K562 (cell line): ENCODE results near the gene PSMG3. TPM values are rescaled to one million over a fixed set of nuclear protein-coding genes. Genes with fewer than 3 reads are reported as not detected.
A peak's percentile ranks its signal among the peaks of the same experiment; 100 is the strongest.

Experiments used
- ATF3 ChIP-seq, 2 experiments: fragments of 450-650 bp in 1 of 2; sonication (generic) in 1 of 2; formaldehyde crosslinking in 1 of 2; IDR thresholded peaks in 1 of 2; conservative IDR thresholded peaks in 1 of 2; 2 replicates each; pipeline versions ENCODE4 v1.6.1 to v1.8.1; 2016 to 2023; ENCODE audit warnings: mild to moderate bottlenecking in 2 of 2, moderate library complexity in 2 of 2, inconsistent platforms in 1 of 2, missing genetic modification reagents in 1 of 2
- CTBP1 ChIP-seq: fragments of 450-650 bp; IDR thresholded peaks from 2 replicates; pipeline ENCODE4 v1.6.1; 2016; ENCODE audit warnings: borderline replicate concordance
- EGR1 ChIP-seq: fragments of 450-650 bp; conservative IDR thresholded peaks from 2 replicates; pipeline ENCODE4 v1.6.1; 2017; ENCODE audit warnings: mild to moderate bottlenecking
- MAFG ChIP-seq: fragments of 450-650 bp; conservative IDR thresholded peaks from 2 replicates; pipeline ENCODE4 v1.6.1; 2016; ENCODE audit warnings: missing genetic modification characterization, missing compliant biosample characterization
- PHF20 ChIP-seq: fragments of 450-650 bp; IDR thresholded peaks from 2 replicates; pipeline ENCODE4 v1.6.1; 2018; ENCODE audit not compliant: partially characterized antibody
- ZKSCAN3 ChIP-seq: fragments of 250-450 bp; sonication (Bioruptor Pico); IDR thresholded peaks from 2 replicates; pipeline ENCODE4 v1.4.0; 2020
- polyA plus RNA-seq, 8 experiments: library from polyadenylated mRNA; depleted of rRNA in 4 of 8; stranded (reverse) in 5 of 8; unstranded in 3 of 8; fragments of >200 nt; fragmentation: Nextera tagmentation in 2 of 8; fragmentation: Illumina TruSeq in 1 of 8; extraction: Ambion mirVana in 2 of 8; extraction: Trizol in 1 of 8; gene quantifications; 2 replicates each; pipeline versions ENCODE4 v1.2.1 to v1.2.3, GENCODE V29; 2011 to 2014; ENCODE audit warnings: inconsistent platforms in 1 of 8, missing spikeins in 1 of 8
- total RNA-seq, 7 experiments: library from RNA; depleted of rRNA in 6 of 7; stranded (reverse); fragments of >200 nt in 6 of 7; fragmentation: Illumina TruSeq in 2 of 7; extraction: Trizol in 2 of 7; gene quantifications; 2 replicates each; pipeline versions ENCODE4 v1.2.1 to v1.2.3, GENCODE V29; 2011 to 2021; ENCODE audit warnings: low replicate concordance in 1 of 7
- TF ChIP-seq, protein P1 (sequence below), 3 experiments: fragments of 200-800 bp in 1 of 3; sonication (Bioruptor generic) in 1 of 3; sonication (generic) in 1 of 3; formaldehyde crosslinking in 1 of 3; IDR thresholded peaks; 2 replicates each; pipeline versions ENCODE4 v1.6.1 to v1.8.0; 2016 to 2022; ENCODE audit warnings: mild to moderate bottlenecking in 2 of 3, missing compliant biosample characterization in 2 of 3, missing genetic modification characterization in 2 of 3, missing genetic modification reagents in 1 of 3
- TF ChIP-seq, protein P2 (sequence below), 3 experiments: IDR thresholded peaks in 2 of 3; conservative IDR thresholded peaks in 1 of 3; 2 replicates each; pipeline ENCODE4 v1.5.1; 2011 to 2012; ENCODE audit warnings: low read length in 3 of 3, mild to moderate bottlenecking in 3 of 3, control low read depth in 2 of 3, improper control_type of control experiment in 1 of 3, inconsistent platforms in 1 of 3, low read depth in 1 of 3, mixed read lengths in 1 of 3, moderate library complexity in 1 of 3; ENCODE audit not compliant: insufficient read depth in 2 of 3
- TF ChIP-seq, protein P3 (sequence below): fragments of 450-650 bp; IDR thresholded peaks from 2 replicates; pipeline ENCODE4 v1.6.1; 2016

The PSMG3 gene
- total and polyA plus RNA-seq, 9 of the 15 experiments (the other 6 are each of a cell fraction or from before 2014, with no cell fraction given) = 34.8 to 122 (median 80.1) TPM

GRCh38 chr7:1555046-1555812 lies 14.6 kb downstream of the PSMG3 start (continued):
- TF ChIP-seq EGR1 = peak; percentile 67; the same call in 1 of the 2 replicates
- peak; percentile 17 for TF ChIP-seq PHF20
- TF ChIP-seq, protein P1, sequence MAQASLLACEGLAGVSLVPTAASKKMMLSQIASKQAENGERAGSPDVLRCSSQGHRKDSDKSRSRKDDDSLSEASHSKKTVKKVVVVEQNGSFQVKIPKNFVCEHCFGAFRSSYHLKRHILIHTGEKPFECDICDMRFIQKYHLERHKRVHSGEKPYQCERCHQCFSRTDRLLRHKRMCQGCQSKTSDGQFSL (CRISPR knock-in tag; IDR thresholded peaks at IDR 0.05) = peak; percentile 82
- TF ChIP-seq, protein P1 (tag; IDR thresholded peaks at IDR 0.05) = no peak
- TF ChIP-seq ATF3 (IDR thresholded peaks at IDR 0.05) = peak; percentile 37; the same call in 1 of the 2 replicates
- TF ChIP-seq ATF3 (CRISPR knock-in tag; conservative IDR thresholded peaks at IDR 0.05) = no peak
- TF ChIP-seq, protein P2, sequence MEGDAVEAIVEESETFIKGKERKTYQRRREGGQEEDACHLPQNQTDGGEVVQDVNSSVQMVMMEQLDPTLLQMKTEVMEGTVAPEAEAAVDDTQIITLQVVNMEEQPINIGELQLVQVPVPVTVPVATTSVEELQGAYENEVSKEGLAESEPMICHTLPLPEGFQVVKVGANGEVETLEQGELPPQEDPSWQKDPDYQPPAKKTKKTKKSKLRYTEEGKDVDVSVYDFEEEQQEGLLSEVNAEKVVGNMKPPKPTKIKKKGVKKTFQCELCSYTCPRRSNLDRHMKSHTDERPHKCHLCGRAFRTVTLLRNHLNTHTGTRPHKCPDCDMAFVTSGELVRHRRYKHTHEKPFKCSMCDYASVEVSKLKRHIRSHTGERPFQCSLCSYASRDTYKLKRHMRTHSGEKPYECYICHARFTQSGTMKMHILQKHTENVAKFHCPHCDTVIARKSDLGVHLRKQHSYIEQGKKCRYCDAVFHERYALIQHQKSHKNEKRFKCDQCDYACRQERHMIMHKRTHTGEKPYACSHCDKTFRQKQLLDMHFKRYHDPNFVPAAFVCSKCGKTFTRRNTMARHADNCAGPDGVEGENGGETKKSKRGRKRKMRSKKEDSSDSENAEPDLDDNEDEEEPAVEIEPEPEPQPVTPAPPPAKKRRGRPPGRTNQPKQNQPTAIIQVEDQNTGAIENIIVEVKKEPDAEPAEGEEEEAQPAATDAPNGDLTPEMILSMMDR (IDR thresholded peaks at IDR 0.05 in 2 of 3, conservative IDR thresholded peaks at IDR 0.05 in 1 of 3; ENCODE audit: insufficient read depth in 2 of 3, low read depth in 1 of 3, low read length in 3 of 3) = no peak
- TF ChIP-seq CTBP1 = peak; percentile 30; the same call in 1 of the 2 replicates
- TF ChIP-seq, protein P3, sequence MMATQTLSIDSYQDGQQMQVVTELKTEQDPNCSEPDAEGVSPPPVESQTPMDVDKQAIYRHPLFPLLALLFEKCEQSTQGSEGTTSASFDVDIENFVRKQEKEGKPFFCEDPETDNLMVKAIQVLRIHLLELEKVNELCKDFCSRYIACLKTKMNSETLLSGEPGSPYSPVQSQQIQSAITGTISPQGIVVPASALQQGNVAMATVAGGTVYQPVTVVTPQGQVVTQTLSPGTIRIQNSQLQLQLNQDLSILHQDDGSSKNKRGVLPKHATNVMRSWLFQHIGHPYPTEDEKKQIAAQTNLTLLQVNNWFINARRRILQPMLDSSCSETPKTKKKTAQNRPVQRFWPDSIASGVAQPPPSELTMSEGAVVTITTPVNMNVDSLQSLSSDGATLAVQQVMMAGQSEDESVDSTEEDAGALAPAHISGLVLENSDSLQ = peak; percentile 38
- TF ChIP-seq ZKSCAN3 = no peak
- TF ChIP-seq MAFG (tag) = no peak
- TF ChIP-seq, all 486 proteins: peak for 25
